Cortex of kidney (tissue), 1 donor: ENCODE results near the gene LACTB.

ENCODE experiments used
- DNase-seq: peaks from one replicate; lab custom pipeline; 2025; lab: John Stamatoyannopoulos, UW

The LACTB gene

GRCh38 chr15:63176302-63176701 lies 54.6 kb downstream of the LACTB start:
- DNase-seq = no peak

- no peak for DNase-seq
These were observed 56.4 kb downstream of the LACTB start for GRCh38 chr15:63178034-63178433.

GRCh38 chr15:63180746-63181145 lies 59.1 kb downstream of the LACTB start:
- no peak for DNase-seq

- no peak for DNase-seq
These were observed 60.0 kb downstream of the LACTB start for GRCh38 chr15:63181648-63182047.

- DNase-seq = no peak
These were observed 63.5 kb downstream of the LACTB start for GRCh38 chr15:63185206-63185605.

GRCh38 chr15:63186065-63186464 lies 64.4 kb downstream of the LACTB start:
- DNase-seq = no peak

- no peak for DNase-seq
These were observed 66.0 kb downstream of the LACTB start for GRCh38 chr15:63187589-63188226.

GRCh38 chr15:63188247-63188925 lies 66.7 kb downstream of the LACTB start:
- no peak for DNase-seq

GRCh38 chr15:63188926-63189871 lies 67.5 kb downstream of the LACTB start, which contains the start of gene RAB8B:
Gene RAB8B (plus strand): TSS chr15:63189606. CDS start chr15:63189625, 19 bp downstream.
- DNase-seq = peak; percentile 71

GRCh38 chr15:63189941-63190768 lies 68.5 kb downstream of the LACTB start:
- DNase-seq = no peak

- no peak for DNase-seq
These were observed 69.3 kb downstream of the LACTB start for GRCh38 chr15:63190769-63191649.
